Breast epithelium (tissue), 4 donors: ENCODE data around the gene KLF5. TPM values are rescaled to one million over a fixed set of nuclear protein-coding genes. Genes with fewer than 3 reads are reported as not detected.

Source experiments
- DNase-seq, 2 donors: peaks; one replicate each; pipeline ENCODE4 v3.0.0-alpha.2; 2019; ENCODE audit warnings: low spot score in 2 of 2
- H3K27ac ChIP-seq, 2 donors: fragments of 200-600 bp; sonication (generic) in 1 of 2; one replicate each; pipeline ENCODE4 v1.5.1; 2016 to 2019; ENCODE audit warnings: mild to moderate bottlenecking in 1 of 2
- H3K27me3 ChIP-seq, 2 donors: fragments of 200-600 bp; sonication (generic) in 1 of 2; one replicate each; pipeline versions ENCODE4 v1.5.1 to v1.6.0; 2017 to 2019; ENCODE audit warnings: control low read depth in 1 of 2, mild to moderate bottlenecking in 1 of 2
- H3K36me3 ChIP-seq: fragments of 200-600 bp; one replicate; pipeline ENCODE4 v1.5.1; 2019
- H3K4me1 ChIP-seq, 2 donors: fragments of 200-600 bp; sonication (generic); one replicate each; pipeline ENCODE4 v1.5.1; 2016 to 2019; ENCODE audit warnings: control low read depth in 1 of 2
- H3K4me3 ChIP-seq, 3 donors: fragments of 200-600 bp; sonication (generic); 1 replicate in 2 of 3; 2 replicates in 1 of 3; pipeline ENCODE4 v1.5.1; 2016 to 2019; ENCODE audit warnings: mild to moderate bottlenecking in 3 of 3, moderate library complexity in 2 of 3
- H3K9me3 ChIP-seq, 2 donors: fragments of 200-600 bp; sonication (generic) in 1 of 2; one replicate each; pipeline ENCODE4 v1.5.1; 2016 to 2019; ENCODE audit warnings: control low read depth in 1 of 2
- CTCF ChIP-seq, 3 donors: fragments of 450-650 bp; IDR thresholded peaks; one replicate each; pipeline ENCODE4 v1.5.1; 2016 to 2017; ENCODE audit warnings: antibody characterized with exemption in 3 of 3, mild to moderate bottlenecking in 3 of 3, moderate library complexity in 3 of 3
- POLR2A ChIP-seq: fragments of 450-650 bp; IDR thresholded peaks from one replicate; pipeline ENCODE4 v1.6.1; 2016; ENCODE audit warnings: antibody characterized with exemption, mild to moderate bottlenecking, moderate library complexity
- POLR2AphosphoS5 ChIP-seq, 3 donors: sonication (generic); formaldehyde crosslinking; IDR thresholded peaks; one replicate each; pipeline ENCODE4 v1.6.1; 2017; ENCODE audit warnings: antibody characterized with exemption in 3 of 3
- intact Hi-C: fragments of 100-400 bp; cut with DNase I; formaldehyde crosslinking; loops from one replicate; pipeline ENCODE4 v1.15.1; 2023; ENCODE audit warnings: low total_unique reads
- total RNA-seq, 3 donors: library from RNA; depleted of rRNA; stranded (reverse); fragments of >200 nt; gene quantifications; one replicate each; pipeline ENCODE4 v1.1.0, GENCODE V29; 2016

Gene KLF5
- total RNA-seq, 3 donors from 2014 or later = 2.2 to 30.7 (median 10.5) TPM

DNA sequence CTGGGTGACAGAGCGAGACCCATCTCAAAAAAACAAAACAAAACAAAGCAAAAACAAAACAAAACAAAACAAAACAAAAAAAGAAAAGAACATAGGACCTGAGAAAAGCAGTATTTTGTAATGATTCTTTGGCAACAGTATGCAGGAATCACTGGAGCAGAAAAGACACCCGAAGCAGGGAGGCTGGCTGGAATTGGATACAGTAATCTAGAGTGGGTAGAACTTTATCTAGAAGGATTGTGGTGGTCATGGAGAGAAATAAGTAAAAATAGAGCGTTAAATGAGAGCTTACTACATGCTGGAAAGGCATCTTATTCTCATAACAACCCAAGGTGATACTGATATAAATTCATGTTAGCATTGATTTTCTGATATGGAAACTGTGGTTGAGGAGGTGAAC is 51.2 kb downstream of the KLF5 start:
- Histone ChIP-seq H3K9me3 (no peaks in the 10 kb centered on the region), H3K4me3 (no peak overlapping the region), H3K4me1 (no peaks in the 10 kb centered on the region), H3K36me3 (no peaks in the 10 kb centered on the region), H3K27me3 (no peaks in the 10 kb centered on the region), H3K27ac (no peak overlapping the region)
- no peak for DNase-seq
- no peak for TF ChIP-seq POLR2A
- no peak for TF ChIP-seq POLR2AphosphoS5 (IDR thresholded peaks at IDR 0.05)
- TF ChIP-seq CTCF (IDR thresholded peaks at IDR 0.05) = no peak
- intact Hi-C loops = no loop called here

DNA sequence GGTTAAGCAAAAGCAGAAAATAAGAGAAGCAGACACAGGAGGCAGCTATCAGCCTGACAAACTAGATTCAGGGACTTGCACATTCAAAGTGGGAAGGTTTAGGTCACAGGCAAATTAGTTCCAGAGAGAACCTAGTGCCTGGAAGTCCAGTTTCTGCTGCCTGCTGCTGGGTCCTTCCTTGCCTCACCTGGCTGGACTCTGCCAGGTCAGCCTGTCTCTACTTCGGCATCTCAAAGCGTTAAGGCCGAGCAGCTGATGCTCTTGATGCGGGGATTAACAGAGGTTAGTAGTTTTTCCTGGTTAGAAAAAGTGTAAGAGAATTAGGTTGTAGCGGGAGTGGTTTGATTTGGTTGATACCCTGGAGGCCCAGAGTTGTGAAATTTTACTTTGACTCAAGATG is 52.0 kb downstream of the KLF5 start:
- TF ChIP-seq POLR2A (no peak), POLR2AphosphoS5 (IDR thresholded peaks at IDR 0.05) (no peak), CTCF (IDR thresholded peaks at IDR 0.05) (no peak)
- Histone ChIP-seq H3K36me3 (no peaks in the 10 kb centered on the region), H3K4me3 (no peak overlapping the region), H3K9me3 (no peaks in the 10 kb centered on the region), H3K4me1 (no peaks in the 10 kb centered on the region), H3K27ac (no peak overlapping the region), H3K27me3 (no peaks in the 10 kb centered on the region)
- intact Hi-C loops = no loop called here
- no peak for DNase-seq

GRCh38 chr13:73111331-73111730 is 52.5 kb downstream of the KLF5 start:
- Histone ChIP-seq H3K4me3 (no peak overlapping the region), H3K36me3 (no peaks in the 10 kb centered on the region), H3K27ac (no peak overlapping the region), H3K4me1 (no peaks in the 10 kb centered on the region), H3K27me3 (no peaks in the 10 kb centered on the region), H3K9me3 (no peaks in the 10 kb centered on the region)
- intact Hi-C loops = no loop called here
- TF ChIP-seq POLR2A (no peak), POLR2AphosphoS5 (IDR thresholded peaks at IDR 0.05) (no peak), CTCF (IDR thresholded peaks at IDR 0.05) (no peak)
- no peak for DNase-seq

DNA sequence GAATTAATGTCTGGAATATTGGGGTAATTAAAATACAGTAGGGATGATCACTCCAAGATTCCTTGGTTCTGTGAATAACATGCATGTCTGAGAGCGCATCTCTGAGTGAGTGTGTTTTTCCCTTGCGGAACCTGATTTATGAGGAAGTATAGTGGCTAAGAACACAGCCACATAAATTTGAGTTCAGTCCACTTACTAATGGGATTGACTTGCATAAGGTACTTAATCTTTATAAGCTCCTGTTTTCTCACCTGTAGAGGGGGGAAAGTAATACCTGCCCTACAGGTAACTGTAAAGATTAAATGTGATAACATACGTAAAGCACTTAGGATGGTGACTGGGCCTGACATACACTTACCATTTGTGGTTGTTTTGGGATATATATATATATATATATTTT is 60.8 kb downstream of the KLF5 start:
- no peaks in the 10 kb centered on the region for H3K4me1 ChIP-seq
- intact Hi-C loops = no loop called here
- H3K9me3 ChIP-seq = no peaks in the 10 kb centered on the region
- no peak for TF ChIP-seq CTCF (IDR thresholded peaks at IDR 0.05)
- no peak for TF ChIP-seq POLR2AphosphoS5 (IDR thresholded peaks at IDR 0.05)
- TF ChIP-seq POLR2A = no peak
- H3K27ac ChIP-seq = no peak overlapping the region
- H3K4me3 ChIP-seq = no peak overlapping the region
- no peaks in the 10 kb centered on the region for H3K36me3 ChIP-seq
- no peak for DNase-seq
- no peaks in the 10 kb centered on the region for H3K27me3 ChIP-seq
